OCI-LY3 (cell line): Measurements from ENCODE around the gene RRAGD.

ENCODE experiments used
- EZH2phosphoT487 ChIP-seq: fragments of 200-600 bp; shearing (Covaris generic); IDR thresholded peaks from 2 replicates; pipeline ENCODE4 v1.6.1; 2018; ENCODE audit warnings: antibody characterized with exemption, mixed run types, low read depth
- TF ChIP-seq, protein P1 (sequence below): fragments of 200-600, 300-600 bp; sonication (generic); IDR thresholded peaks from 2 replicates; pipeline ENCODE4 v1.5.1; 2014; ENCODE audit warnings: antibody characterized with exemption, low read length, low read depth

DNA sequence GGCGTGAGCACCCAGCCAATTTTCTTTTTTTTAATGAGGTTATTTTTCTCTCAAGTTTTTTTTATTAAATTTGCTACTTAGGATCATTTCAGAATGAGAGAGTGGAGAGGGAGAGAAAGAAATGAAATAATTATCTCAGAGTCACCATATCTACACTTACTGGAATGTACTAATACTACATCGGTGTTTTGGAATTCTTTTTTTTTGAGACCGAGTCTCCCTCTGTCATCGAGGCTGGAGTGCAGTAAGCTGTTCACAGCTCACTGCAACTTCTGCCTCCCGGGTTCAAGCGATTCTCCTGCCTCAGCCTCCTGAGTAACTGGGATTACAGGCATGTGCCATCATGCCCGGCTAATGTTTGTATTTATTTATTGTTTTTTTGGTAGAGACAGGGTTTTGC is 48.6 kb upstream of the RRAGD start:
- TF ChIP-seq, protein P1, sequence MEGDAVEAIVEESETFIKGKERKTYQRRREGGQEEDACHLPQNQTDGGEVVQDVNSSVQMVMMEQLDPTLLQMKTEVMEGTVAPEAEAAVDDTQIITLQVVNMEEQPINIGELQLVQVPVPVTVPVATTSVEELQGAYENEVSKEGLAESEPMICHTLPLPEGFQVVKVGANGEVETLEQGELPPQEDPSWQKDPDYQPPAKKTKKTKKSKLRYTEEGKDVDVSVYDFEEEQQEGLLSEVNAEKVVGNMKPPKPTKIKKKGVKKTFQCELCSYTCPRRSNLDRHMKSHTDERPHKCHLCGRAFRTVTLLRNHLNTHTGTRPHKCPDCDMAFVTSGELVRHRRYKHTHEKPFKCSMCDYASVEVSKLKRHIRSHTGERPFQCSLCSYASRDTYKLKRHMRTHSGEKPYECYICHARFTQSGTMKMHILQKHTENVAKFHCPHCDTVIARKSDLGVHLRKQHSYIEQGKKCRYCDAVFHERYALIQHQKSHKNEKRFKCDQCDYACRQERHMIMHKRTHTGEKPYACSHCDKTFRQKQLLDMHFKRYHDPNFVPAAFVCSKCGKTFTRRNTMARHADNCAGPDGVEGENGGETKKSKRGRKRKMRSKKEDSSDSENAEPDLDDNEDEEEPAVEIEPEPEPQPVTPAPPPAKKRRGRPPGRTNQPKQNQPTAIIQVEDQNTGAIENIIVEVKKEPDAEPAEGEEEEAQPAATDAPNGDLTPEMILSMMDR: no peak
- no peak for TF ChIP-seq EZH2phosphoT487
